Activated CD8-positive, alpha-beta memory T cell treated with anti-CD3 and anti-CD28 coated beads, Interleukin-2, amount 50 U/mL, for 1 hour (primary cell): ENCODE data around the gene IGHMBP2.

Experiments
- DNase-seq: peaks from one replicate; pipeline ENCODE4 v3.0.0-alpha.2; 2020; ENCODE audit errors: extremely low read depth

IGHMBP2 gene

DNA sequence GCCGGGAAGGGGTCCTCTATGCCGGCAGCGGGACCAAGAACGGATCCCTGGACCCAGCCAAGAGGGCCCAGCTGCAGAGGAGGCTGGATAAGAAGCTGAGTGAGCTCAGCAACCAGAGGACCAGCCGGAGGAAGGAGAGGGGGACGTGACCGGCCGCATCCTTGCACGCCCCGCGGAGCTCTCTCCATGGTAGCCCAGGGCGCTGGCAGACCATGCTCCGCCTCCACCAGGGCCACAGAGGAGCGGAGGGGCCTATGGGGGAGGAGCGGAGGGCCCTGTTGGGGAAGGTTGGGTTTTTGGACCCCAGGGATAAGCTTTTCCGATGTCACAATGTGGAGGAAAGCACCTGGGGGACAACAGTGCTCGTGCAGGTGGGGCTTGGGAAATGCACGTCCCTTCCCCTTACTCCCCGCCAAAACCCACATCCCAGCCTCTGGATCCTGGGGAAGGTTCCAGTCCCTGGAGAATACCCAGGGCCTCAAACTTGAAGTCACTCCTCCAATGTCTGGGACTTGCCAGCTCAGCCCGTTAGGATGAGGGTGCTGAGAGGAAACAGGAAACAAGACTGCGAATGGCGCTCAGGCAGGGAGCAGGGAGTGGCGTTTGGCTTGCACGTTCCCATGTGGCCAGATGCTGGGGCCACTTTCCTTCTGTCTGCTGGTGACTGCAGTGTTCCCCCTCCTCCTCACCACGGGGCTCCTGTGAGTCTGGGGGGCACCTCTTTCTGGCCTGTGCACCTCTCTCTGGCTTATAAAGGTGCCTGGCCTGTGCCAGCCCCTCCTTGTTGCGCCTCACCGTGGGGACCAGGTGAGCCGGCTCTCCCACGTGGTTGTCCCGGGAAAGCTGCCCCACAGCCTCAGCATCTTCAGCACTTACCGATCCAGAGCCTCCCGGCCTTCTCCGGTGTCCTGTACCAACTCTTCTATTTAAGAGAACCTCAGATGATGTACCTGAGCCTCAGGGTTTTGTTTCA lies 36.2 kb downstream of the IGHMBP2 start:
- no peak for DNase-seq

- no peak for DNase-seq
These were observed 37.1 kb downstream of the IGHMBP2 start for GRCh38 chr11:68940651-68941323.

DNA sequence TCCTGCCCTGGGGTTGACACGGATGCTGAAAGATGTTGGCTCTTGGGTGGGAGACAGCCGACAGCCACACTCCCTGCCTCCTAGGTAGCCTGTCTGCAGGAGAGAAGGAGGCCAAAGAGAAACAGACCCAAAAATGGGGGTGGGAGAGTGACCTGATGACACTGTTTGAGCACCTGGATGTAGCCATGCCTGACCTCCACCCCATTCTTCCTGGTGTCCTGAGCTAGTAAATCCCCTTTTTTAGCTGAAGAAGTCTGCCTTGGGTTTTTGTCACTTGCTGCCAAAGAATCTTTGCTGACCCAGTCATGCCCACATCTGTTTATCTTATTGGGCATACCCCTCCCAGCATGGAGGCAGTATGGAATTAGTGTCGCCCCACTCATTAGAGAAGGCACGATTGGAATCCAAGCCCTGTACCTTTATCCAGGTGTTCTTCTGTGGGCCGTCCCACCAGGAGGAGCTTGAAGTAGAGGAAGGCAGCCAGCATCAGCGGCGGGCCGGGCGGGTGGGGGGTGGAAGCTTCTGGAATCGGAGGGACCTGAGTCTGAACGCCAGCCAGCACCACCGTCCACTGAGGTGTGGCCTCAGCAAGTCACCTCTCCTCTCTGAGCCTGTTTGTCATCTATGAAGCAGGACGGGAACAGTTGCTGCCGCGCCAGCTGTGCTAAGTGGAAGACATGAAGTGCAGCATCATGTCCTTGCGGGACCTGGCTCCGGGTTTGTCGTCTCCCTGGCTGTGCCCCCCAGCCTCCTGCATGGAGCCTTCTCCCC lies 37.8 kb downstream of the IGHMBP2 start:
- no peak for DNase-seq

- DNase-seq: no peak
These were observed 38.5 kb downstream of the IGHMBP2 start for GRCh38 chr11:68942095-68942620.

GRCh38 chr11:68942751-68943271 lies 39.1 kb downstream of the IGHMBP2 start:
- no peak for DNase-seq

- no peak for DNase-seq
These were observed 42.9 kb downstream of the IGHMBP2 start for GRCh38 chr11:68946416-68947090.

DNA sequence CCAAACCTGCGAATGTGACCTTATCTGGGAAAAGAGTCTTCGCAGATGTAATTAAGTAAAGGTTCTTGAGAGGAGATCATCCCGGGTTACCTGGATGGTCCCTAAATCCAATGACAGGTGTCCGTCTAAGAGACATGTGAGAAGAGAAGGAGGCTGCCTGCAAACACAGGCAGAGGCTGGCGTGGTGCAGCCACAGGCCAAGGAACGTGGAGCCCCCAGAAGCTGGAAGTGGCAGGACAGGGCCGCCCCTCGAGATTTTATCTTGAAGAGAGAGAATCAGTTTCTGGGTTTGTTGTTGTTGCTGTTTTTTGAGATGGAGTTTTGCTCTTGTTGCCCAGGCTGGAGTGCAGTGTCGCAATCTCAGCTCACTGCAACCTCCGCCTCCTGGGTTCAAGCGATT lies 43.5 kb downstream of the IGHMBP2 start:
- no peak for DNase-seq

DNA sequence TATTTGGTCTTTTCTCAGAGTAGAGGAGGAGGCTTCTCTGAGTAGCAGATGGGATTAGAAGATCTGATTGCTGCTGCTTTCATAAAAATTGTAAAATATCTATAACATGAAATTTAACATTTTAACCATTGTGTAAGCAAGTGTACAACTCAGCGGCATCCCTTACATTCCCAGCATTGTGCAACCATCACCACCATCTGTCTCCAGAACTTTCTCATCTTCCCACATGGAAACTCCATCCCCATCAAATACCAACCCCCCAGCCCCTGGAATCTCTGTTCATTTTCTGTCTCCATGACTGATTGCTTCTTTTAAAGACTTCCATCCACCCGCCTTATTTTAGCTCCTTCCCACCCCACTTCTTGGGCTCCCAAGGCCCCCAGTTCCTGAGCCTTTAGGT lies 44.8 kb downstream of the IGHMBP2 start:
- DNase-seq: no peak

DNA sequence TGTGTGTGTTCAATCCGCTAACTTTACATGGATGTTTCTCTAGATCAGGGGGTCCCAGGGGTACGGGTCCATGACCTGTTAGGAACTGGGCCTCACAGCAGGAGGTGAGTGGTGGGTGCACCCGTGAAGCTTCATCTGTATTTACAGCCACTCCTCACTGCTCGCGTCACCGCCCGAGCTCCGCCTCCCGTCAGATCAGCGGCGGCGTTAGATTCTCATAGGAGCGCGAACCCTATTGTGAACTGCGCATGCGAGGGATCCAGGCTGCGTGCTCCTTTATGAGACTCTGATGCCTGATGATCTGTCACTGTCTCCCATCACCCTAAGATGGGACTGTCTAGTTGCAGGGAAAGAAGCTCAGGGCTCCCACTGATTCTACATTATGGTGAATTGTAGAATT lies 45.2 kb downstream of the IGHMBP2 start:
- no peak for DNase-seq

DNA sequence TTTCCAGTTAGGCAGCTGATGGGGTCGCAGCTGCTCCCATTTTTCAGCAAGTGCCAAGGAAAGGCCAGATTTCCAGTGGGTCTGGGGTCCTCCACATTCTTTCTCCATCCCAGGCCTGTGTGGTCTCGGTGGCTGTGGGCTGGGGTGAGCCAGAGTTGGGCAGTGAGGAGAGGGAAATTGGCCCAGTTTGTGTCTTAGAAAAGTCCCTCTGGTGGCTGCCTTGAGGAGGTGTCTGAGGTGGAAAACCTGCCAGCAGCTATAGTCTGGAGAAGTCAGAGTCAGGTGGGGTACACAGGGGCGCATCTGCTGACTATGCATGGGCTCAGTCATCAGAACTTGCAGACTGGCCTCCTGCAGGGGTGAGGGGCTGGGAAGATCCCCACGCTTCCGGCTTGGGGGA lies 46.6 kb downstream of the IGHMBP2 start:
- DNase-seq: no peak

GRCh38 chr11:68950762-68951161 lies 47.1 kb downstream of the IGHMBP2 start:
- DNase-seq: no peak

- no peak for DNase-seq
These were observed 51.3 kb downstream of the IGHMBP2 start for GRCh38 chr11:68954836-68955606.

GRCh38 chr11:68955607-68955958 lies 51.9 kb downstream of the IGHMBP2 start:
- DNase-seq: no peak

- DNase-seq: no peak
These were observed 52.5 kb downstream of the IGHMBP2 start for GRCh38 chr11:68956142-68956541.

DNA sequence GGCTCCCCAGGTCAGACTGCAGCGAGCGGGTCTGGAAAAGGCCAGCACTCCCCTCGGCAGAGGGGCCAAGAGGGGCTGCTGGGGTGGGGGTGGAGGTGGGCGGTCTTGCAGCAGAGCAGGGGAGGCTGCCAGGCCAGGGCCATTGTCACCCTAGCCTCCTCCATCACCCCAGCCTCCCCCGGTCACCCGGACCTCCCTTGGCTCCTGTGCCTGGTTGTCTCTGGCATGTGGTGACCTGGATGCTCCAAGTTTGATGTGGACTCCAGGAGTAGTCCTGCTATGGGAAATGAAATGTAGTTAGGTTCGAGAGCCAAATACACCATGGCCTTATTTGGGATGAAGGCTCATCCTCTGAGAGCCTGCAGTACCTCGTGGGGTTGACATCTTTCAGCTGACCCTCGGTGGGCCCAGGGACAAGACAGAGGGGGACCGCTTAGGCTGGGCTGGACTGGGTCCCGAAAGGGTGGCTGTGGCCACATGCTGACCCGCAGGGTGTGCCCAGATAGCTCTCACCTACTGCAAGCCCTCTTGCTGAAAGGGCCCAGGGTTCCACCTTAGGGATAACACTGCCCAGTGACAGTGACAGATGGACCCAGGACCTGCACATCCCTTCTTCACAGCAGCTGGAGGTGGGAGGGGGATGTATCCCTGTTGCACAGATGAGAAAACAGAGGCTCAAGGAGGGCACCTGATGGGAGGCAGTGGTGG lies 53.0 kb downstream of the IGHMBP2 start:
- no peak for DNase-seq

GRCh38 chr11:68958211-68958610 lies 54.5 kb downstream of the IGHMBP2 start:
- no peak for DNase-seq

- no peak for DNase-seq
These were observed 56.0 kb downstream of the IGHMBP2 start for GRCh38 chr11:68959465-68960293.

DNA sequence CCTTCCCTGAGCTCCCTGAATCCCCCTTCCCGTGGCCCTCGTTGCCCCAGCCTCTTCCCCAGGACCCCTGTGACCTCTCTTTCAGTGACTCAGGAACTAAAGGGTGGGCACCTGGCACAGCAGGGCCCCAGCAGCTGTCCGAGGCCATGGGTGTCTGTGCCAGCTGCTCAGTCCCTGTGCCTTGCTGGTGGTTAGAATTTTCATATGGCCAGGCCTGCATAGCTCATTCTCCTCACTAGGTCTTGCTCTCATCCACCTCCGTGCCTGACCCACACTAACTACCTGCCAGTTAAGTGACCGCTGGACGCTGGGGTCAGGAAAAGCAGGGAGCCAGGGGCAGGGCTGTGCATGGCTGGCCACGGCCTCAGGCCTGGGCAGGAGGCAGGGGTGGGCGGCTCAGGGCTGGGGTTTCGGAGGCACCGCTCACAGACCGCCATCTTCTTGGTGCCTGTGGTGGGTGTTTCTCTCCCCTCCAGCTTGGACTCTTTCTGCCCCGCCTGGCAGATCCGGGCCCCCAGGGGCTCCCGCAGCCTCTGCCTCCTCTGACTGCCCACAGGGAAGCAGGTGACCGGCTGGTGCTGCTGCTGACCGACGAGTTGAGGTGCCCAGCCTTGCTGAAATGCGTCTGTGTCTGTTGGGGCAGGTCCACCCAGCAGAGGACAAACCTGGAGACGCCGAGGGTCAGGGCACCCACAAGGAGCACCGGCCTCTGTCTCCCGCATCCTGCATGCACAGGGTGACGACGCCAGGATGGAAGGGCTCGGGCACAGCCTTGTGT lies 56.8 kb downstream of the IGHMBP2 start:
- DNase-seq: no peak
